Umbilical cord (tissue), 2 donors: Measurements from ENCODE around the gene RUNX1. TPM values are rescaled to one million over a fixed set of nuclear protein-coding genes. Genes with fewer than 3 reads are reported as not detected.

Source experiments
- DNase-seq: peaks from one replicate; pipeline ENCODE4 v3.0.0-alpha.2; 2015; ENCODE audit warnings: low spot score
- total RNA-seq: library from RNA; depleted of rRNA; stranded (reverse); fragments of >200 nt; gene quantifications from one replicate; pipeline ENCODE4 v1.2.3, GENCODE V29; 2014; ENCODE audit warnings: low replicate concordance; ENCODE audit not compliant: insufficient read depth

RUNX1 gene
- total RNA-seq, 1 donor from 2014 or later: 30.8 TPM

- DNase-seq: no peak
Measured at GRCh38 chr21:34792504-34793089, 256.5 kb downstream of the RUNX1 start.

- DNase-seq: no peak
Measured at GRCh38 chr21:34791776-34792503, 257.2 kb downstream of the RUNX1 start.

- DNase-seq: no peak
Measured at GRCh38 chr21:34790834-34791233, 258.3 kb downstream of the RUNX1 start.

- DNase-seq: no peak
Measured at GRCh38 chr21:34790341-34790740, 258.8 kb downstream of the RUNX1 start.

GRCh38 chr21:34788879-34789278 is 260.2 kb downstream of the RUNX1 start:
- DNase-seq: no peak

- DNase-seq: no peak
Measured at GRCh38 chr21:34783815-34784214, 265.3 kb downstream of the RUNX1 start.

- DNase-seq: no peak
Measured at GRCh38 chr21:34782506-34783360, 266.4 kb downstream of the RUNX1 start.

GRCh38 chr21:34781526-34781925 is 267.6 kb downstream of the RUNX1 start:
- no peak for DNase-seq

- no peak for DNase-seq
Measured at GRCh38 chr21:34779860-34780259, 269.2 kb downstream of the RUNX1 start.

GRCh38 chr21:34775793-34776192 is 273.3 kb downstream of the RUNX1 start:
- no peak for DNase-seq

- DNase-seq: no peak
Measured at GRCh38 chr21:34774750-34775149, 274.4 kb downstream of the RUNX1 start.

- no peak for DNase-seq
Measured at GRCh38 chr21:34771512-34772028, 277.5 kb downstream of the RUNX1 start.

GRCh38 chr21:34770576-34770975 is 278.5 kb downstream of the RUNX1 start:
- DNase-seq: no peak

GRCh38 chr21:34768326-34768725 is 280.8 kb downstream of the RUNX1 start:
- DNase-seq: no peak

- DNase-seq: no peak
Measured at GRCh38 chr21:34766862-34767261, 282.2 kb downstream of the RUNX1 start.

GRCh38 chr21:34765619-34766018 is 283.5 kb downstream of the RUNX1 start:
- no peak for DNase-seq

- DNase-seq: no peak
Measured at GRCh38 chr21:34764715-34765284, 284.3 kb downstream of the RUNX1 start.

GRCh38 chr21:34762786-34763185 is 286.3 kb downstream of the RUNX1 start:
- DNase-seq: no peak

- DNase-seq: no peak
Measured at GRCh38 chr21:34761758-34762330, 287.3 kb downstream of the RUNX1 start.

GRCh38 chr21:34754690-34755647 is 294.1 kb downstream of the RUNX1 start:
- DNase-seq: no peak
